WI38 (cell line): ENCODE data around the gene HOXD12.

ENCODE experiments used
- H3K4me3 ChIP-seq: 2 replicates; pipeline ENCODE4 v1.5.1; 2011; ENCODE audit warnings: low read depth, mild to moderate bottlenecking, control low read depth, low read length
- TF ChIP-seq, protein P1 (sequence below): IDR thresholded peaks from 2 replicates; pipeline ENCODE4 v1.5.1; 2012; ENCODE audit warnings: low read depth, mild to moderate bottlenecking, control low read depth, low read length

Gene HOXD12

DNA sequence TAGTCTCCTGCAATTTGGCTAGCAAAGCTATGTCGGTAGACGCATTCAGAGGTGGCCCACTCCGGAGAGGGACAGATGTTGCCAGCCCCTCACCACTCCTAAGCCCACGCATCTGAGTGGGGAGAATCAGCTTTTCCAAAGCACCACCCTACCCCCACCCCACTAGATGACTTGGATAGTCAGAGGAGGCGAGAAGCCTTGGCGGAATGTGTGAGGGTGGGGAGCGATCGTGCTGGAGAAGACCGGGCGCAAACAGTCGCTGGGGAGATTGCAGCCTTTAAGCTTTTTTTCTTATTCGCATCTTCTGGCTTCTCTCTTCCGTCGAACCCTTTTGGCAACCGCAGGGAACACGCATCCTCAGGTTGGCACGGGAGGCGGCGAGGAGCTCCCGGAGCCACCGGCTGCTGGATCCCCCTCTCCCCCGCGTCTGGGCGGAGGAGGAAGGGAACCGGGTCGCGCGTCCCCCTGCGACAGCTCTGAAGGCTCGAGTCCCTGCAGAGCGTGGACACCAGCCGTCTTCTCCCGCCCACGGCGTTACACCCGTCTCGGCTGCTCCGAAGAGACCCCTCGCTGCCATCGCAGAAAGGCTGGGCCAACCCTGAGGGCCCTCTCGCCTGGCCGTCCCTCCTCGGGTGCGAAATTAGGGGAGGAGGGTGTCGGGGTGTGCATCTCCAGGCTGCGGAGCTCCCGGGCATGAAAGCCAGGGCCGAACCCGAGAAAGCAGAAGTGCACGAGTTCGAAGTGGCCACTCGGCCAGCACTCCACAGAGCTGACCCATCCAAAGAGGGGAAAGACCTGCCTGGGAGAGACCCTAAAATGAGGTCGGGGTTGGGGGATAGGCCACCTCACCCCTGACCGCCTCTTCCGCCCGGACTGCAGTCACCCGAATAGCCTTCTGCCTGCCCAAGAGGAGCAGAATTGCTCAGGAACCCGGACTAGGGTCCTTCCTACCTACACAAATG, 28.0 kb upstream of the HOXD12 start:
- TF ChIP-seq, protein P1, sequence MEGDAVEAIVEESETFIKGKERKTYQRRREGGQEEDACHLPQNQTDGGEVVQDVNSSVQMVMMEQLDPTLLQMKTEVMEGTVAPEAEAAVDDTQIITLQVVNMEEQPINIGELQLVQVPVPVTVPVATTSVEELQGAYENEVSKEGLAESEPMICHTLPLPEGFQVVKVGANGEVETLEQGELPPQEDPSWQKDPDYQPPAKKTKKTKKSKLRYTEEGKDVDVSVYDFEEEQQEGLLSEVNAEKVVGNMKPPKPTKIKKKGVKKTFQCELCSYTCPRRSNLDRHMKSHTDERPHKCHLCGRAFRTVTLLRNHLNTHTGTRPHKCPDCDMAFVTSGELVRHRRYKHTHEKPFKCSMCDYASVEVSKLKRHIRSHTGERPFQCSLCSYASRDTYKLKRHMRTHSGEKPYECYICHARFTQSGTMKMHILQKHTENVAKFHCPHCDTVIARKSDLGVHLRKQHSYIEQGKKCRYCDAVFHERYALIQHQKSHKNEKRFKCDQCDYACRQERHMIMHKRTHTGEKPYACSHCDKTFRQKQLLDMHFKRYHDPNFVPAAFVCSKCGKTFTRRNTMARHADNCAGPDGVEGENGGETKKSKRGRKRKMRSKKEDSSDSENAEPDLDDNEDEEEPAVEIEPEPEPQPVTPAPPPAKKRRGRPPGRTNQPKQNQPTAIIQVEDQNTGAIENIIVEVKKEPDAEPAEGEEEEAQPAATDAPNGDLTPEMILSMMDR: no peak
- H3K4me3 ChIP-seq: no peak overlapping the region

DNA sequence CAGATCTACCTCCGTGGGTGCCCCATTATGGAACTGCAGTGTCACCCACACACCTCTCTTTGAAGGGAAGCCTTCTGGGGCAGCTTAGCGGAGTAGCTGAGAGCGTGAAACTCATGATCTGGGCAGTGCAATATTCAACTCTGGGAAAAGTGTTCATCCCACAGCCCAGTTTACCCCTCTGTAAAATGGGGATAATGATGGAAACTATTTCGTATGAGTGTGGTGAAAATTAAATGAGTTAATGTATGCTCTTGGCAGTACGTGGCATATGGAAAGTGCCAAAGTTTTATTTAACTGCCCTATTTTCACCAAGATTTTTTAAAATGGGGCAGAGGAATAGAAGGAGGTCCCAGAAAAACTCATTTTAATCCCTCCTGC, 27.3 kb upstream of the HOXD12 start:
- no peak overlapping the region for H3K4me3 ChIP-seq
- TF ChIP-seq, protein P1: no peak

DNA sequence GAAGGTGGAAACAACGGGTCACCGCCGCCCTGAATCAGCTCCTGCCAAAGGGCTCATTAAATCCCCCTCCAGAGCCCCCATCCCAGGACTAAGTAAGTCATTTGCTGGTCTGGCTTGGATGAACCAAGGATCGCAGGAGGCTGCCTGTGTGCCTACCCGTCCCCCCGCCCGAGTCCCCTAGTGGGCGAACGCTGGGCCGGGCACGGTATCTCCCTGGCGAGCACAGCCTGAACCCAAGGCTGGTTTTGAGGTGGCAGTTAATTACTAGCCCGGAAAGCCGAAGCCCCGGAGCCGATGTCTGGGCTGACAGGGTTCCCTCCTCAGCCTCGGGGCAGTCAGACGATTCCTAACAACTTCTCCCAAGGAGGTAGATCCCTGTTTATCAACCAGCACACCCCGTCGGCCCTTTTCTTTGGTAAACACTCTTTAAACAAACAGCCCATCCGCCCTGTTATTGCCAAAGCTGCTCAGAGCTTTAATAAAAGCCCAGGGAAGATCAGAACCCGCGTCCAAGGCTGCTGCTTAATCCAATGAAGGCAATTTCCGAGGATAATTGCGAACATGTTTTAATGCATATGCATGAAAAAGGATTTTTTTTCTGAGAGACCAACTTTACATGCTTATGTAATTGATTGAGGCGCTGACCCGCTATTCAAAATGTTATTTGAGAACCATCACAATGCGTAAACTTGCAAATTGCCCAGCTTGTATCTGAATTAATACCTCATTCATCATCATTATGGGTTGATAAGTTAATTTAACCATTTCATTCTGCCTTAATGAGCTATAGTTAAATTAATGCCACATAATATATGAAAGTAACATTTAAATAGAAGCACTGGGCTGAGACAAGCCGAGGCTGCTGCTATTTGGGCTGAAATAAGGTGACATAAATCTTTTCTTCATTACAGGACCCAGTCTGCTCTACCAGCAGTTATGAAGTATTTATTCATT, 26.4 kb upstream of the HOXD12 start:
- TF ChIP-seq, protein P1: no peak
- no peak overlapping the region for H3K4me3 ChIP-seq

DNA sequence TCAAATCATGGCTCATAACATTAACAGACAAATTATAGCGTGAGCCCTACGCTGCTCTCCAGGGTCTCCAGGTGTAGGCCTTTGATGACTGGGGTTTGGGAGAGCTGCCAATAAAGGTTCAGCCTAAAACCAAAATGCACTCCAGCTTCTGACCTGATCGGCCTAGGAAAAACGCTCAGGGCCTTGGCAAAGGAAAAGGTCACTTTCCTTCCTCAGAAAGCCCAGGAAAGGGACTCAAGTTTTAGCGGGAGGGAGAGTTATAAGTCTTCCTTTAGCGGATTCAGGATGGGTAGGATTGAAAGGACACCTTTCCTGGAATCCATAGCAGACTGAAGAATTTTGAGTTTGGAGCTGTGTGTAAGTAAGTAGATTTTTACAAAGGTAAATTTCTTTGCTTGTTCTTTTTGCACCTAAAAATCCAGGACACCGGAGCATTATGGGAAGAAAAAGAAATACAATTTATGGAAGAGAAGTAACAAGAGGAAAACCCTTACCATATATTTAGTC, 24.6 kb upstream of the HOXD12 start:
- H3K4me3 ChIP-seq: no peak overlapping the region
- TF ChIP-seq, protein P1: no peak

DNA sequence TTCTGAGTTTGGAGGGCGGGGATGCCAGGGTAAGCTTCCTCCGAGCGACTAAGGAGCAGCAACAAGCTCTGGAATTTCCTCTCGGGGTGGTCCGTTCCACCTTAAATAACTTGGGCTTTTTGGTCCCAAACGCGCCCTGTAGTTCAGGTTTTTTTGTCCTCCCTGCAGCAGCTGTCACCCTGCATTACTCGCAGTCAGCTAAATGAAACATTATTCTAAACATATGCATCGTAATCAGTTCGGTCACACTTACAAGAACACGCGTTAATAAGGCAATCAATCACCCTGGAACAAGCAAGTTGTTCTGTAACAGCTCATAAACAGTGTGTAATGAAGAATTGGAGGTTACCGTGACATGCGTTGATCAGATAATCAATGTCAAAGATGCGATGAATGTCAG, 24.1 kb upstream of the HOXD12 start:
- TF ChIP-seq, protein P1: no peak
- H3K4me3 ChIP-seq: no peak overlapping the region

DNA sequence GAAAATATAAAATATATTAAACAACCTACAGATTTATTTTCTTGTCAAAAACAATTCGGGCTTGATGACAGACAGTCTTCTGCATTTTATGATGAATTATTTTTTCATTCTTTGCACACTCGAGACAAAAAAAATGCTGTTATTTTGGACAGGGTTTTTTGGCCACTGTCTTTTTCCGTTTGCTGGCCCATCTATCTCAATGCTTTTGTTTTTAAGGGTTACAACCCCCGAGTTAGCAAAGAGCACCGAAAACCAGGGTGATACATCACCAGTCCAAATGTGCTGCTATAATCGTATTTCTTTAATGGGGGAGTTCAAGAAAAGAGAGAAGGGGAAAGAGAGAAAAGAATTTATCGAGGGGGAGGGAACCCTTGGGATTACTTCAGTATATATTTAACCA, 23.5 kb upstream of the HOXD12 start:
- H3K4me3 ChIP-seq: no peak overlapping the region
- TF ChIP-seq, protein P1: no peak

DNA sequence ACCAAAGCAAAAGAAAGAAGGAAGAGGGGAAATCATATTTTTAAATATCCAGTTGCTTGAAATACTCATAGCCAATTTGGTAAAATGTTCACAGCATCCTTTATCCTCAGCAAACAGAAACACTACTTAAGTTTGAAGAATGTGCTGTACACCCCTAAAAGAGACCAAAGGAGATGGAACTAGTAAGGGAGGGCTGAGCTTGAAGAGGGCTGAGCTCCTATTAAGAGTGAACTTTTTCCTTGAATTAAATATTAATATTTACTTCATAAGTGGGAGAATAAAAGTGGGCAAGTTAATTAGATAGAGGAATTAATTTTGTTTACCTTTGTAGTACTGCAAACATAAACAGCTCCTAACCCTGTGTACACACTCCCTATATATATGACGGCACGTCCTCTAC, 22.8 kb upstream of the HOXD12 start:
- TF ChIP-seq, protein P1: no peak

More for the DNA sequence above, 22.8 kb upstream of the HOXD12 start:
- no peak overlapping the region for H3K4me3 ChIP-seq
